Measurements from ENCODE around the gene TANK.
"Not testable (repeated sequence)": the region's sequence is repeated elsewhere in the genome, so short reads cannot be mapped to it uniquely, and the experiment has no call there.

Gene TANK

DNA sequence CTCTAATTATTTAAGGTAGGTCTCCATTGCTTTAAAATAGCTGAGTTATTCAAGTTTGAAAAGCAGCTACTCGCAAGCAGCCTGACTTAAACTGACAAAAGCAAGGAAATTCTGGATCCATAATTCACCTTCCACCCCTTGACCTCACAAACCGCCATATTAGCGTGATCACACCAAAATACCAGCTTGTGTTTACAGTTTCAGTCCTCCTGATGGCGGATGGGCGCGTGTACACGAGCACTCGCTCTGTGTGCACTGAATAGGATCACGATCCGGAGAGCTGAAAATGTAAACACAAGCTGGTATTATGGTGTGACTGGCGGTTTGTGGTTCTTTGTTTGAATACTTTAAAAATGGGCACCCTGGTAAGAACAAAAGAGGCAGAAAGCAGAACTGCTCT is 105.6 kb downstream of the TANK start:
- H3K27me3 ChIP-seq (ENCODE audit: control insufficient read depth, insufficient read depth, low read length), result no peaks in the 10 kb centered on the region

DNA sequence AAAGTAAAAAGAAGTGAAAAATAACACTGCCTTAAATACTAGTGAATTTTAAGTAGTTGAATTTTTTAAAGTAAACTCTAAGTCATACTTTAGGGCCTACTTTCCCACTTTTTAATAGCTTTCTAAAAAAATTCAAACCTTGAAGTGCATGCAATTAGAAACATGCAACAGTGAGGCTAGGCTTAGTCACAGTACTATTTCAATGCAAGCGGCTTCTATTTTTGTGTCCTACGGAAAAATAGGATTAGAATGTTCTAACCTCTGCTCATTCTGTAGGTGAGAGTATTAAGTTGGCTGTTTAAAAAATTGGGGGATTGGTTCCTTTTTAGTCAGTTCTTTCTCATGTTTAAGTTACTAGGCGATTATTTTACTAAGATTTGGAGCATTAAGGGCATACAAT is 108.9 kb downstream of the TANK start:
- no peaks in the 10 kb centered on the region for H3K9me3 ChIP-seq (ENCODE audit: control insufficient read depth, insufficient read depth, low read length)
- H3K4me1 ChIP-seq (ENCODE audit: control insufficient read depth, insufficient read depth, low read length), result no peaks in the 10 kb centered on the region
- H3K4me3 ChIP-seq (ENCODE audit: low read depth, low read length), result no peak overlapping the region
- no peaks in the 10 kb centered on the region for H3K27me3 ChIP-seq (ENCODE audit: control insufficient read depth, insufficient read depth, low read length)
- H3K36me3 ChIP-seq (ENCODE audit: control insufficient read depth, insufficient read depth, low read length), result no peaks in the 10 kb centered on the region
- H3K9ac ChIP-seq (ENCODE audit: low read depth, low read length), result no peak overlapping the region

More for the DNA sequence above, 105.6 kb downstream of the TANK start:
- H3K36me3 ChIP-seq (ENCODE audit: control insufficient read depth, insufficient read depth, low read length), result no peaks in the 10 kb centered on the region
- H3K4me1 ChIP-seq (ENCODE audit: control insufficient read depth, insufficient read depth, low read length), result no peaks in the 10 kb centered on the region
- no peaks in the 10 kb centered on the region for H3K9me3 ChIP-seq (ENCODE audit: control insufficient read depth, insufficient read depth, low read length)
- H3K4me3 ChIP-seq (ENCODE audit: low read depth, low read length), result no peak overlapping the region
- H3K9ac ChIP-seq (ENCODE audit: low read depth, low read length), result no peak overlapping the region

DNA sequence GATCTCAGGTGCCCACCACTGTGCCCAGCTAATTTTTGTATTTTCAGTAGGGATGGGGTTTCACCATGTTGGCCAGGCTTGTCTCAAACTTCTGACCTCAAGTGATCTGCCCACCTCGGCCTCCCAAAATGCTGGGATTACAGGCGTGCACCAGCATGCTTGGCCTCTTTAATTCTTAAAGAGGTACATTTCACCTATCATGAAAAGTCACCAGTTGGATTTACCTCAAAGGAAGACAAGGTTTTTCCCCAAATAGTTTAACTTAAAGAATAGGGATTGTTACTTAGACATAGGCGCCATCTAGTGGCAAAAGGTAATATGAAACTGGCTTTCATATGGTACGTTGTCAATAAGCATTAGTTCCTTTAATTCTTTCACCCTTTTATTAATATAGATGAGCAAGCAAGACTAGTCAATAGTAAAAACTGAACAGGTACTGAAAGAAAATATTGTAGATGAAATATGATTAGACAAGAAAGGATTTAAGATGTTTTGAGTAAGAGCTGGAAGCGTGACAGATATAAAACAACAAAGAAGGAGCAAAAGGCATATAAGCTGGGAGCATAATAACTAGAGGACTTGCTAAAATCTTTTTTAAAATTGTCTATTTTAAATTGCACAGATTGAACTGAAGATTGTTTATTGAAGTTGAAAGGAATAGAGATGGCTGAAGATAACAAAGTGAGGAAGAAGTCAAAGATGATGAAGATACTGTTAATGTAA is 113.0 kb downstream of the TANK start:
- Histone ChIP-seq H3K9me3 (ENCODE audit: control insufficient read depth, insufficient read depth, low read length) (no peaks in the 10 kb centered on the region), H3K9ac (ENCODE audit: low read depth, low read length) (no peak overlapping the region), H3K36me3 (ENCODE audit: control insufficient read depth, insufficient read depth, low read length) (no peaks in the 10 kb centered on the region), H3K27me3 (ENCODE audit: control insufficient read depth, insufficient read depth, low read length) (no peaks in the 10 kb centered on the region), H3K4me1 (ENCODE audit: control insufficient read depth, insufficient read depth, low read length) (no peaks in the 10 kb centered on the region), H3K4me3 (ENCODE audit: low read depth, low read length) (no peak overlapping the region)

DNA sequence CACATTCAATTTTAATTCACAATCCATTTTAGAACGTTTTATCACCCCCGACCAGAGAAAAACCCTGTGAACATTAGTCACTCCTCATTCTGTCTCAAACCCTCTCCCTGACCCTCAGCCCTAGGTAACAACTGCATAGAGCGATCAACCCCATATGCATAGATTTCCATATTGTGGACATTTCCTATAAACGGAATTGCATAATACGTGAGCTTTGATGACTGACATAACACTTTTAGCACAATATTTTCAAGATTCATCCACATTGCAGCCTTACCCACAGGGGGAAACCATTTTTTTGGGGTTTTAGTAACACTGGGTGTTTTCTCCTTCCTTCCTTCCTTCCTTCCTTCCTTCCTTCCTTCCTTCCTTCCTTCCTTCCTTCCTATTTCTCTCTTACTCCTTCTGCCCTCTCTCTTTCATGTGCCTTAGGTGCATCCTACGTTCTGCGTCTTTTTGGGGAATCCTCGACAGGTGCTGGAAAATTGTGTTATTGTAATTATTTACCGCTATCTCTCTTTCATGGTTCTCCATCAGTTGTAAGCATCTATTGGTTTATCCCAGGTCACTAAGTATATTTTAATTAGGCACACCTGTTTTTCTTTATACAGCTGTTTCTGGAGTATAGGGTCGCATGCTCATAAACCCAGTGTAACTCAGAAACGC is 118.5 kb downstream of the TANK start:
- H3K9me3 ChIP-seq (ENCODE audit: control insufficient read depth, insufficient read depth, low read length); H3K4me3 ChIP-seq (ENCODE audit: low read depth, low read length); H3K36me3 ChIP-seq (ENCODE audit: control insufficient read depth, insufficient read depth, low read length); H3K4me1 ChIP-seq (ENCODE audit: control insufficient read depth, insufficient read depth, low read length); H3K27me3 ChIP-seq (ENCODE audit: control insufficient read depth, insufficient read depth, low read length); H3K9ac ChIP-seq (ENCODE audit: low read depth, low read length): not testable (repeated sequence)

DNA sequence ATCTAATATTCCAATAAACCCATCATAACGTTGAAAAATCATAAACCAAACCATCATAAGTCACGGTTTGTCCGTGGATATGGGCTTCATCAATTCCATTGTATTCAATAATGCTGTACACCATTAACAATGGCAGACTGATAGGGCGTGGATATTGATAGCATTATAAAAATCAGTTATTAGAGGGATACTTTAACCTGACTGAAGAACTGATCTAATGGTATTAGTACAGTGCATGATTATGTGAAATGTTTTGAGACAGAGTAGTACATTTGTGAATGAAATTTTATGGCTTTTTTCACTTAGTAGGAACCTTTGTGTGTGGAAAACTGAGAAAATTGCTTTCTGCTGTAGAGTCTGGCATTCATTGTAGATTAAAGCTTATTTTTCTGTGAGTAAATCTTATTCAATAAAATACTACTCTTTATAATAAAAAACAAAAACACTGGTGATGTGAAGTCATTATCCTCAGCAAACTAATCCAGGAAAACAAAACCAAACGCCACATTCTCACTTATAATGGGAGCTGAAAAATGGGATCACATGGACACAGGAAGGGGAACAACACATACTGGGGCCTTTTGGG is 119.1 kb downstream of the TANK start:
- not testable (repeated sequence) for H3K9ac ChIP-seq (ENCODE audit: low read depth, low read length); H3K27me3 ChIP-seq (ENCODE audit: control insufficient read depth, insufficient read depth, low read length)

DNA sequence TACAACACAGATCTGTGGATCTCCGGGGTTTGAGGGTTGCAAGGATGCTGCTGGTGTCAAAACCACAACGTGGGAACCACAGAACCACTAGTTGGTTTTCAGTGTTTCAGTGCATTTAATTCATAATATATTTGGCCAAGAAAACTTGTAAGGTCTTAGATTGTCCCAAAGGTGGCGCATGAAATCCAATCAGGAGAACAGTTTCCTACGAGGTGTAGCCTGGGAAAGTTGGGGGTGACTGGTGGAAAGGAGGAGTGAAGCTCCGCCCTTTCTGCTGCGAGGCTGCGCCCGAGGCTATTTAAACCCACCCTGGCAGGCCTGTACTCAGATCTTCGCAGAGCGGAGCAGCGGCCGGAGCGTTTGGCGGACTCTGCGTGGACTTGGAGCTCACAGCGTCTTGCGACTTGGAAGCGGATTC is 120.7 kb downstream of the TANK start:
- H3K36me3 ChIP-seq (ENCODE audit: control insufficient read depth, insufficient read depth, low read length); H3K4me1 ChIP-seq (ENCODE audit: control insufficient read depth, insufficient read depth, low read length); H3K9ac ChIP-seq (ENCODE audit: low read depth, low read length); H3K27me3 ChIP-seq (ENCODE audit: control insufficient read depth, insufficient read depth, low read length); H3K4me3 ChIP-seq (ENCODE audit: low read depth, low read length); H3K9me3 ChIP-seq (ENCODE audit: control insufficient read depth, insufficient read depth, low read length): not testable (repeated sequence)

More for the DNA sequence above, 119.1 kb downstream of the TANK start:
- H3K4me3 ChIP-seq (ENCODE audit: low read depth, low read length); H3K36me3 ChIP-seq (ENCODE audit: control insufficient read depth, insufficient read depth, low read length); H3K9me3 ChIP-seq (ENCODE audit: control insufficient read depth, insufficient read depth, low read length); H3K4me1 ChIP-seq (ENCODE audit: control insufficient read depth, insufficient read depth, low read length): not testable (repeated sequence)

- H3K9me3 ChIP-seq (ENCODE audit: control insufficient read depth, insufficient read depth, low read length); H3K36me3 ChIP-seq (ENCODE audit: control insufficient read depth, insufficient read depth, low read length); H3K9ac ChIP-seq (ENCODE audit: low read depth, low read length): not testable (repeated sequence)
These were observed 121.5 kb downstream of the TANK start for GRCh38 chr2:161281615-161282310.

DNA sequence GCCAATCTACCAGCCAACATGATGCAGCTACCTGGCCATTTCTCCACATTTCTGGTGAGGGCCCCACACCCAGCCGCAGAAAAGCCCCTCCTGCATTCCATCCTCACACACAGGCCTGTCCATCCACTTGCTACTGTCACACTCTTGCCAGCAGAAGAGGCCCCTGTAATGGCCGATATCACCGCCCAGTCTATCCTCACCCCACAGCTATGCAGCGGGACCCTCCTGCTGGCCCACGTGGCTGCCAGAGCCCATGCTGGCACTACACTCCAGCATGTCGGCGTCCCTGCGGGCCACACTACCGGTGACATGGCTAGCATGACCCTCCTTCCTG is 122.0 kb downstream of the TANK start:
- not testable (repeated sequence) for H3K27me3 ChIP-seq (ENCODE audit: control insufficient read depth, insufficient read depth, low read length); H3K9ac ChIP-seq (ENCODE audit: low read depth, low read length); H3K4me3 ChIP-seq (ENCODE audit: low read depth, low read length); H3K36me3 ChIP-seq (ENCODE audit: control insufficient read depth, insufficient read depth, low read length); H3K9me3 ChIP-seq (ENCODE audit: control insufficient read depth, insufficient read depth, low read length); H3K4me1 ChIP-seq (ENCODE audit: control insufficient read depth, insufficient read depth, low read length)

More at GRCh38 chr2:161281615-161282310, 121.5 kb downstream of the TANK start:
- not testable (repeated sequence) for H3K4me3 ChIP-seq (ENCODE audit: low read depth, low read length); H3K27me3 ChIP-seq (ENCODE audit: control insufficient read depth, insufficient read depth, low read length); H3K4me1 ChIP-seq (ENCODE audit: control insufficient read depth, insufficient read depth, low read length)

DNA sequence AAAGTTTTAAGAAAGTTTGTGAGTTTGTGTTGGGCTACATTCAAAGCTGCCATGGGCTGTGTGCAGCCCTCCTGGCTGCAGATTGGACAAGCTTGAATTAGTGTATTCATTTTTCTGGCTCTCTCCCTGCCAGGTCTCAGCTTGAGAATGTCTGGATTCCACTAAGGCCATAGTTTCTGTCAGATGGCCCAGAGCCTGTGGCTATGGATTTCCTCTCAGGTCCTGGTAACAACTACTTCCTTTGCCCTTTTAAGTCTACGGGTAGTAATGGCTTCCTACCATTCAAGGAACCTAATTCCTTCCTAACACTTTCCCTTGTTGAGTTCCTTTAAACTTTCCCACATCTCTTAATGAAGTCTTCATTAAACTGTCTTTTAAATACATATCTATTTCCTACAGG is 123.7 kb downstream of the TANK start:
- H3K9ac ChIP-seq (ENCODE audit: low read depth, low read length), result no peak overlapping the region
- H3K4me1 ChIP-seq (ENCODE audit: control insufficient read depth, insufficient read depth, low read length), result no peaks in the 10 kb centered on the region
- no peaks in the 10 kb centered on the region for H3K36me3 ChIP-seq (ENCODE audit: control insufficient read depth, insufficient read depth, low read length)
- H3K27me3 ChIP-seq (ENCODE audit: control insufficient read depth, insufficient read depth, low read length), result no peaks in the 10 kb centered on the region
- peaks cover 3% of the 10 kb centered on the region for H3K9me3 ChIP-seq (ENCODE audit: control insufficient read depth, insufficient read depth, low read length)
- no peak overlapping the region for H3K4me3 ChIP-seq (ENCODE audit: low read depth, low read length)
